HG02798 (cell line): ENCODE results near the gene CCDC12.

Experiments used
- ATAC-seq: cut with Tn5 transposase; IDR thresholded peaks from one replicate; pipeline ENCODE4 v1.9.1; 2021; ENCODE audit warnings: mild to moderate bottlenecking; ENCODE audit not compliant: unreplicated experiment, poor library complexity

CCDC12 gene

GRCh38 chr3:46927718-46928073, 48.8 kb downstream of the CCDC12 start:
- no peak for ATAC-seq

- peak; percentile 61 for ATAC-seq
Measured at GRCh38 chr3:46926871-46927717, 49.5 kb downstream of the CCDC12 start.

- ATAC-seq, result no peak
Measured at GRCh38 chr3:46926447-46926846, 50.1 kb downstream of the CCDC12 start.

- ATAC-seq, result no peak
Measured at GRCh38 chr3:46926039-46926438, 50.5 kb downstream of the CCDC12 start.

- ATAC-seq, result no peak
Measured at GRCh38 chr3:46925585-46925934, 51.0 kb downstream of the CCDC12 start.

GRCh38 chr3:46924921-46925584, 51.5 kb downstream of the CCDC12 start:
- no peak for ATAC-seq

- ATAC-seq, result no peak
Measured at GRCh38 chr3:46923559-46924350, 52.8 kb downstream of the CCDC12 start.

- no peak for ATAC-seq
Measured at GRCh38 chr3:46922871-46923558, 53.5 kb downstream of the CCDC12 start.

GRCh38 chr3:46922426-46922825, 54.1 kb downstream of the CCDC12 start:
- no peak for ATAC-seq

- ATAC-seq, result no peak
Measured at GRCh38 chr3:46921871-46922271, 54.7 kb downstream of the CCDC12 start.

GRCh38 chr3:46921041-46921440, 55.5 kb downstream of the CCDC12 start:
- no peak for ATAC-seq

GRCh38 chr3:46918634-46919033, 57.9 kb downstream of the CCDC12 start:
- no peak for ATAC-seq

GRCh38 chr3:46918202-46918601, 58.3 kb downstream of the CCDC12 start:
- no peak for ATAC-seq

GRCh38 chr3:46917257-46917656, 59.3 kb downstream of the CCDC12 start:
- ATAC-seq, result no peak

- no peak for ATAC-seq
Measured at GRCh38 chr3:46916799-46917198, 59.7 kb downstream of the CCDC12 start.

GRCh38 chr3:46916278-46916677, 60.3 kb downstream of the CCDC12 start:
- ATAC-seq, result no peak

GRCh38 chr3:46915297-46915822, 61.2 kb downstream of the CCDC12 start:
- ATAC-seq, result no peak

GRCh38 chr3:46914849-46915248, 61.7 kb downstream of the CCDC12 start:
- ATAC-seq, result no peak

- ATAC-seq, result no peak
Measured at GRCh38 chr3:46913644-46914043, 62.9 kb downstream of the CCDC12 start.

- no peak for ATAC-seq
Measured at GRCh38 chr3:46912986-46913385, 63.6 kb downstream of the CCDC12 start.
